Coronary artery (tissue), 2 donors: ENCODE results near the gene MSTO1.
"Not testable (repeated sequence)": the region's sequence is repeated elsewhere in the genome, so short reads cannot be mapped to it uniquely, and the experiment has no call there.

ENCODE experiments used
- DNase-seq: peaks from one replicate; pipeline ENCODE4 v3.0.0-alpha.2; 2017; ENCODE audit warnings: low spot score
- H3K27ac ChIP-seq, 2 donors: fragments of 200-600 bp; sonication (generic); one replicate each; pipeline ENCODE4 v1.5.1; 2016 to 2019
- H3K4me3 ChIP-seq: fragments of 200-600 bp; sonication (generic); 2 replicates; pipeline ENCODE4 v1.5.1; 2016; ENCODE audit warnings: mild to moderate bottlenecking, moderate library complexity
- TF ChIP-seq, protein P1 (sequence below): fragments of 200-600 bp; sonication (generic); IDR thresholded peaks from one replicate; pipeline ENCODE4 v1.5.1; 2019; ENCODE audit warnings: antibody characterized with exemption

Gene MSTO1

GRCh38 chr1:155609515-155610256 lies at the start of gene MSTO1:
MSTO1 (plus strand) TSS chr1:155610218; CDS start chr1:155610249, 31 bp downstream.
- H3K27ac ChIP-seq, result peak within 1 kb of the TSS; percentile 49 to 69
- TF ChIP-seq, protein P1, sequence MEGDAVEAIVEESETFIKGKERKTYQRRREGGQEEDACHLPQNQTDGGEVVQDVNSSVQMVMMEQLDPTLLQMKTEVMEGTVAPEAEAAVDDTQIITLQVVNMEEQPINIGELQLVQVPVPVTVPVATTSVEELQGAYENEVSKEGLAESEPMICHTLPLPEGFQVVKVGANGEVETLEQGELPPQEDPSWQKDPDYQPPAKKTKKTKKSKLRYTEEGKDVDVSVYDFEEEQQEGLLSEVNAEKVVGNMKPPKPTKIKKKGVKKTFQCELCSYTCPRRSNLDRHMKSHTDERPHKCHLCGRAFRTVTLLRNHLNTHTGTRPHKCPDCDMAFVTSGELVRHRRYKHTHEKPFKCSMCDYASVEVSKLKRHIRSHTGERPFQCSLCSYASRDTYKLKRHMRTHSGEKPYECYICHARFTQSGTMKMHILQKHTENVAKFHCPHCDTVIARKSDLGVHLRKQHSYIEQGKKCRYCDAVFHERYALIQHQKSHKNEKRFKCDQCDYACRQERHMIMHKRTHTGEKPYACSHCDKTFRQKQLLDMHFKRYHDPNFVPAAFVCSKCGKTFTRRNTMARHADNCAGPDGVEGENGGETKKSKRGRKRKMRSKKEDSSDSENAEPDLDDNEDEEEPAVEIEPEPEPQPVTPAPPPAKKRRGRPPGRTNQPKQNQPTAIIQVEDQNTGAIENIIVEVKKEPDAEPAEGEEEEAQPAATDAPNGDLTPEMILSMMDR, result no peak
- peak; percentile 97 for DNase-seq
- peak within 1 kb of the TSS; percentile 83 for H3K4me3 ChIP-seq

DNA sequence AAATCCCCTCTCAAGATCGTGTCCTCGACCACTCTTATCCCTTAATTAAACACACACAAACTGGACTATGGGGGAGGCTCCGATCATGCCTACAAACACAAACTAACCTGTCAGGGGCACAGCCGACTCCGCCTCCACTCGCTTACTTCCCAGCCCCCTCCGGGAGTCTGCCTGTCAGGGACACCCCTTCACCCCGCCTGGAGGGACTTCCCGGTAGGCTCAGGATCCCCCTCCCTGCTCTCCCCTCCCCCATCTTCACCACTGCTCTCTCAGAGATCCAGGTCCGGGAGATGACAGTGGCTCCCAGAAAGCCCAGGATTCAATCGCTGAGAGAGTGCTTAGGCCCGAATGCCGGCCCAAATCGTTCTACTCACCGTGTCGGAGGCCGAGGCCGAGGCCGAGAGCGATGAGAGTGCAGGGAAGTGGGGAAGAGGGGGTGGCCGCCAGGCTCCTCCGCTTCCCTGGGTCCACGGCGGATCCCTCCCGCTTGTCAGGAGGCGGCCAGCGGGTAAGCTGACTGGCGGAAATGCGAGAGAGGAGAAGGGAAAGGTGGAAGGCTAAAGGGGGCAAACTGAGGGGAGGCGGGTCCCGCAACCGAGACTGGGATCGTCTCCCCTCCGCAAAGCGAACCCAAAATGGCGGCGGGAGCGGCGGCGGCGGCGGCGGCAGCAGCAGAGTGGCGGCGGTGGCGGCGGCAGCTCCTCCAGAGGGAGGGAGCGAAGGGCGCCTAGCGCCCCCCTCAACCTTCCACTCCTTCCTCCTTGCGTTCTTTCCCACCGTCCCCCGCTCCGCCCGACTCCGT lies 48.0 kb upstream of the MSTO1 start:
- DNase-seq, result peak; percentile 74
- Histone ChIP-seq H3K27ac (peak overlapping the region; percentile 95 to 98), H3K4me3 (peak overlapping the region; percentile 83)

GRCh38 chr1:155562581-155563376 lies 47.2 kb upstream of the MSTO1 start, which contains the start of gene ASH1L:
ASH1L (minus strand) TSS chr1:155562803; CDS start chr1:155521519, 41,284 bp downstream.
- TF ChIP-seq, protein P1, result no peak

GRCh38 chr1:155563377-155564022 lies 46.5 kb upstream of the MSTO1 start:
- Histone ChIP-seq H3K4me3 (peak overlapping the region; percentile 83), H3K27ac (peak overlapping the region; percentile 95 to 98)
- DNase-seq, result not testable (repeated sequence)

More at GRCh38 chr1:155562581-155563376, 47.2 kb upstream of the MSTO1 start, which contains the start of gene ASH1L:
- DNase-seq, result peak; percentile 95
- H3K27ac ChIP-seq, result peak within 1 kb of the TSS; percentile 95 to 98
- H3K4me3 ChIP-seq, result peak within 1 kb of the TSS; percentile 83

GRCh38 chr1:155569988-155570592 lies 39.9 kb upstream of the MSTO1 start:
- Histone ChIP-seq H3K27ac (no peak overlapping the region), H3K4me3 (no peak overlapping the region)
- TF ChIP-seq, protein P1, result no peak
- DNase-seq, result no peak

DNA sequence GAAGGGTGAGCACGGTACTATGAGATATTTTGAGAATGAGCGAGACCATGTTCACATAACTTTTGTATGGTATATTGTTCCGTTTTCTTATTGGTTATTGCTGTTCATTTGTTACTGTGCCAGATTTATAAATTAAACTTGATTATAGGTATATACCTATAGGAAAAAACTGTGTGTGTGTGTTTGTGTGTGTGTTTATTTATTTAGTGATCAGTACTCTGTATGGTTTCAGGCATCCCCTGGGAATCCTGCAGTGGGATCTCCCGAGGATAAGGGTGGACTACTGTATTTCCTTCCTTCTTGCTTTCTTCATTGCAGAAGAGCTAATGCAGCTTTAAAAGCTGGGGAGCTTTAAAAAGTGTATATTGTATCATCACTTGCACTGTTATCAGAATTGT lies 39.4 kb upstream of the MSTO1 start:
- no peak for DNase-seq
- TF ChIP-seq, protein P1, result no peak
- no peak overlapping the region for H3K27ac ChIP-seq
- H3K4me3 ChIP-seq, result no peak overlapping the region

GRCh38 chr1:155574077-155574476 lies 35.9 kb upstream of the MSTO1 start:
- Histone ChIP-seq H3K27ac (no peak overlapping the region), H3K4me3 (no peak overlapping the region)
- no peak for DNase-seq
- TF ChIP-seq, protein P1, result no peak

DNA sequence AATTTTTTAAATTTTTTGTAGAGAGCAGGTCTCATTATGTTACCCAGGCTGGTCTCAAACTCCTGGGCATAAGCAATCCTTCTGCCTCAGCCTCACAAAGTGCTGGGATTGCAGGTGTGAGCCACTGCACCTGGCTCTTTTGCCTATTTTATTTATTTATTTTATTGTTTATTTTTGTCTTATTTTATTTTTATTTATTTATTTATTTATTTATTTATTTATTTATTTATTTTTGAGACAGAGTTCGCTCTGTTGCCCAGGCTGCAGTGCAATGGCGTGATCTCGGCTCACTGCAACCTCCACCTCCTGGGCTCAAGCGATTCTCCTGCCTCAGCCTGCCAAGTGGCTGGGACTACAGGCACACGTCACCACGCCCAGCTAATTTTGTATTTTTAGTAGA lies 34.4 kb upstream of the MSTO1 start:
- DNase-seq, H3K27ac ChIP-seq, H3K4me3 ChIP-seq: not testable (repeated sequence)

DNA sequence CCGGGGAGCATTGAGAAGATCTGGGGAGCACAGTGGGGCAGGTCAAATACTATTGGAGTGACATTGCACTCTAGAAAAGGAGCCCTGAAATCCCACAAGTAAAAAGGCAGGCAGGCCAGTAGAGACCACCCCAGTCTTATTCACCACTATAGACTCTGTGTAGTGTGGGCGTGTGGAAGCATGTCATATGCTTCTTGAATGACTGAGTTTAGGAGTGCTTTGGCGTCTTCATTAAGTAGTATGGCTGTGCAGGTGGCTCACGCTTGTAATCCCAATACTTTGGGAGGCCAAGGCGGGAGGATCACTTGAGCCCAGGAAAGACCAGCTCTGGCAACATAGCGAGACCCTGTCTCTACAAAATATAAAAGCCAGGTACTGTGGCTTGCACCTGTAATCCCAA lies 26.2 kb upstream of the MSTO1 start:
- H3K27ac ChIP-seq, H3K4me3 ChIP-seq, DNase-seq: not testable (repeated sequence)

DNA sequence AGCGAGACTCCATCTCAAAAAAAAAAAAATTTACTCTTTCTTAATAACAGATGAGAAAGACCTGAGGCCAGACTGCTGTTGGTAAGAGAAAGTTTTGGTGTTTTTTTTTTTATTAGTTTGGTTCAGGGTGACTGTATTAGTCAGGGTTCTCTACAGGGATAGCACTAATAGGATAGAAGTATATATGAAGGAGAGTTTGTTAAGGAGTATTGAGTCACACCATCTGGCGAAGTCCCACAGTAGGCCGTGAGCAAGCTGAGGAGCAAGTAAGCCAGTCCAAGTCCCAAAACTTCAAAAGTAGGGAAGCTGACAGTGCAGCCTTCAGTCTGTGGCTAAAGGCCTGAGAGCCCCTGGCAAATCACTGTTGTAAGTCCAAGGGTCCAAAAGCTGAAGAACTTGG lies 20.7 kb upstream of the MSTO1 start:
- not testable (repeated sequence) for DNase-seq, H3K4me3 ChIP-seq, H3K27ac ChIP-seq
